Measurements from ENCODE around the gene LAG3. TPM values are rescaled to one million over a fixed set of nuclear protein-coding genes. Genes with fewer than 3 reads are reported as not detected.
A peak's percentile ranks its signal among the peaks of the same experiment; 100 is the strongest.

The LAG3 gene
- polyA plus RNA-seq, 2 donors = 0.88 to 1.1 TPM

DNA sequence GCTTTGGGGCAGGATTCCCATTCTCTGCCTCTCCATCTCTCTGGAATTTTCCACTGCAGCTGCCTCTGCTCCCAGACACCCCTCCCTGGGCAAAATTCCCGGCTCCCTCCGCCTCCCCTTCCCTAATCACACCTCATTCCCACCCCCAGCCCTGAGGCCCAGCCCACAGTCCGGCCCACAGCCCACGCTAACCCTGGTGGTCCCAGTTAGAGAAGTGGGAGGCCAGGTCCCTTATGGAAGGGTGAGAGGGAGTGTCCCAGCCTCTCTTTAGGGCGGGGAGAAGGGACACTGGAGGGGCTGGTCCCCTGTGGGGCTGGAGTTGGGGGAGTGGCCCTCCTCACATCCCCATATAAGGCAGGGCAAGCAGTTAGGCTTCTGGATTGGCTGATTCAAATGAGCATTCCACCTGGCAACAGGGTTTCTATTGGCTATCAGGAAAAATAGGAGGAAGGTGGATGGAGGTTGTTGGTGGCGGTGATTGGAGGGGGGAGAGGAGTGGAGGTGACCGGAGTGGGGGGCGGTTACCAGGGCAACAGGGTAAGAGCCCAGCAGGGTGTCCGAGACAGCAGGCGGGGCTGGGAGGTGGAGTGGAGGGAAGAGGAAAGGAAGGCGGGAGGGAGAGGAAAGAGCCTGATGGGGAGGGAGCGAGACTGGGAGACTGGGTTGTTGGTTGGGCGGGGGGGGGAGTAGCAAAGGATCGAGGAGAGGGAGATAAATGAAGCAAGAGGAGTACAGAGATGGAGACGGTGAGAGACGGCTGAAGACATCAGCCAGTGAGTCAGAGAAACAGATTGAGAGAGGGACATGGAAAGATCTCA lies 8.1 kb upstream of the LAG3 start:
- Histone ChIP-seq H3K4me3 (ENCODE audit: low read depth in 1 of 2, low read length in 2 of 2) (peak overlapping the region in 1 of 2 donors; percentile 21), H3K27me3 (ENCODE audit: control insufficient read depth in 1 of 2, insufficient read depth in 2 of 2, low read length in 2 of 2) (no peaks in the 10 kb centered on the region), H3K36me3 (ENCODE audit: control insufficient read depth in 2 of 2, insufficient read depth in 2 of 2, low read length in 1 of 2) (no peaks in the 10 kb centered on the region), H3K27ac (ENCODE audit: low read depth in 2 of 2, low read length in 1 of 2) (peak overlapping the region; percentile 91 to 96), H3K9me3 (ENCODE audit: control insufficient read depth in 2 of 2, insufficient read depth in 1 of 2, low read depth in 1 of 2, low read length in 1 of 2) (no peaks in the 10 kb centered on the region), H3K4me1 (ENCODE audit: control insufficient read depth in 2 of 2, insufficient read depth in 2 of 2, low read length in 1 of 2) (peaks cover 2 to 20% of the 10 kb centered on the region in 2 donors)
- 5% methylated on average over 16 of the region's 16 CpGs for WGBS, 2 donors

DNA sequence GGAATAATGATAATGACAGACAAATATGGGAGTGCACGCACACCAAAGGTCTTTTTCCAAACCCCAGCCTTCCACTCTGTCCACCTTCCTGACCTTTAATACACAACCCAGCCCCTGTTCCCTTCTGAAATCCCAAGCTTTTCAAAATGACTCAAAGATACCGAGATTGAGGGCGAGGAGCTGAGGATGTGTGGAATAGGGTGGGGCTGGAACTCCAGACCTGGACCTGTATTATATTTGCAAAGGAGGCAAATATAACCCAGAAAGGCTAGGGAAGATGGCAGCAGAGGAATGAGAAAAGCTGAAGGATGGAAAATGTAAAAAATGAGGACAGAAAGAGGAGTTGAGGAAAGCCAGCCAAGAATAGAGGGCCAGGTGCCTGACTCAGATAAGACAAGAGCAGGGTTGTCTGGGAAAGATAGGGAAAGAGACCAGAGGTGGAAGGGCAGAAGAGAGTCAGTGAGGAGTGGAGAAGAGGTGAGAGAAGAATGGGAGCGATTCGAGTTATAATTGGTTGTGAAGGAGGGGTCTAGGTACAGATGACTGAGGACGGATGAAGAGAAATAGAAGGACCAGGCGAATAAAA lies 7.2 kb upstream of the LAG3 start:
- Histone ChIP-seq H3K9me3 (ENCODE audit: control insufficient read depth in 2 of 2, insufficient read depth in 1 of 2, low read depth in 1 of 2, low read length in 1 of 2) (no peaks in the 10 kb centered on the region), H3K4me3 (ENCODE audit: low read depth in 1 of 2, low read length in 2 of 2) (peak overlapping the region; percentile 62 to 88), H3K27me3 (ENCODE audit: control insufficient read depth in 1 of 2, insufficient read depth in 2 of 2, low read length in 2 of 2) (no peaks in the 10 kb centered on the region), H3K4me1 (ENCODE audit: control insufficient read depth in 2 of 2, insufficient read depth in 2 of 2, low read length in 1 of 2) (peaks cover 2 to 20% of the 10 kb centered on the region in 2 donors), H3K36me3 (ENCODE audit: control insufficient read depth in 2 of 2, insufficient read depth in 2 of 2, low read length in 1 of 2) (peaks cover 0 to 2% of the 10 kb centered on the region in 2 donors), H3K27ac (ENCODE audit: low read depth in 2 of 2, low read length in 1 of 2) (peak overlapping the region; percentile 92 to 96)
- 25 to 32% methylated on average over 7 of the region's 7 CpGs for WGBS, 2 donors

DNA sequence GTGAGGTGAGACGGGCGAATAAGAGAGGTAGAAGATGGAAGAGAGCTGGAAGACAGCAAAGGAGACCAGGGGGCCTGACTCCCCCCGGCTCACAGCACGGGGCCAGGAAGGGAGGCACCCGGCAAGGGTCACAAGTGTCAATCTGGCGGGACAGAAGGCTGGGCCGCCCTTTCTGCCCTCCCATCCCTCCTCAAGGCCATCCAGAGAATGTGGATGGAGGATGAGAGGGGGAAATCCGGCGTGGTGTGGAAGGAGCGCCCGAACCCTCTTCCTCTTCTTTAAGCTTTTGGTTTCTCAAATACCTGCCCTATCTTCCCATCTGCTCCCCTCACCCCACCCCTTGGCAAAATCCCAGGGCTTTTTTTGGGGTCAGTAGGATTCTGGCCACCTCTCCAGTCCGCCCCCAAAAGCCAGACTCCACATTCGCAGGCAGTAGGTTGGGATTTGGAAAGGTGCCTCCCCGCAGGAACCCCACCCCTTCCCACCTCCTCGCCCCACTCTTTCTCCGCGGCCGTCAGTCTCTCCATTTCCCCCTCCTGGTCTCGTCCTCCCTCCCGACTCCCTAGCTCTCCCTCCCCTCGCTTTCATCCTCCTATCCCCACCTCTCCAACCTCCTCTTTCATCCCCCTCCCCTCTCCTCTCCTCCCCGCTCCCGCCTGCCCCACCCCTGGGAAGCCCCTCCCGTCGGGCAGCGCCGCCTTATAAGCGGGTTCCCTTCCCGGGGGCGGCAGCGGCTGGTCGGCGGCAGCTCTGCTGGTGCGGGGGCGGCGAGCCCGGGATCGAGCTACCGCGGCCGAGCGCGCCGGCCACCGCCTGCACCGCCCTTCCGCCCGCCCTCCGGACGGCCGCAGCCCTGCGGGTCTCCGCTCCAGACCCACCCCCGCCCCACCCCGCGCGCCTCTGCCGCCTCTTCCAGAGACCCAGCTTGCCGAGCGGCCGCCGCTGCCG lies 6.4 kb upstream of the LAG3 start, which contains the start of gene PTMS:
Gene PTMS (plus strand): TSS at position 730 of the 948 bp plus-strand sequence. CDS start 343 bp downstream, outside the sequence.
- peaks cover 2 to 20% of the 10 kb centered on the region in 2 donors for H3K4me1 ChIP-seq (ENCODE audit: control insufficient read depth in 2 of 2, insufficient read depth in 2 of 2, low read length in 1 of 2)
- H3K4me3 ChIP-seq (ENCODE audit: low read depth in 1 of 2, low read length in 2 of 2) = peak within 1 kb of the TSS; percentile 62 to 88
- 3% methylated on average over 38 to 63 of the region's 63 CpGs for WGBS, 2 donors

DNA sequence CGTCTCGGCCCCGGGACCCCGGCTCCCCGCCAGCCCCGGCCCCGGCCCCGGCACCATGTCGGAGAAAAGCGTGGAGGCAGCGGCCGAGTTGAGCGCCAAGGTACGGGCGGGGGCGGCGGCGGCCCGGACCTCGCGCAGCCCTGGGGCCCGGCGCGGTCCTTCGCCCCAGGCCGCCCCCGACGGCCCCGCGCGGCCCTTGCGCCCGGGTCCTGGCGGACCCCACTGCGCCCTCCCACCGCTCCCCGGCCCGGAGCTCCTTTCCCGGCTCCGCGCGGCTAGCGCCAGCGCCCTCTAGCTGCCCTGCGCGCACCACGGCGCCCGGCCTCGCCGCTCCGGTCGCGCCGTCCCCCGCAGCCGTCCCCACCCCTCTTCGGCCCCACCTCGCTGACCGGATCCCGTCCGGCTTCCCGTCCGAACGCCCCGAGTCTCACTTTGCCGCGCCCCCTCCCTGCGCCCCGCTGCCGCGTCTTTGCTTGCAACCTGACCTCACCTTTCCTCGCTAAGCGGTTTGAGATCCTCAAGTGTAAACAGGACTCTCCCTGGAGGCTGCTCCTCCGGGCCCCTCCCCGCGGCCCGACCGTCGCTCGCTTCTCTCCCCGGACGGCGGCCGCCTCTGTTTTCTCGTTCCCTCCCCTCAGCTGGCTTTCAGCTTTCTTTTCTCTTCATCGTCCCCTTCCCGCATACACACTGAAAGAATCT lies 5.5 kb upstream of the LAG3 start:
- no peaks in the 10 kb centered on the region for H3K9me3 ChIP-seq (ENCODE audit: control insufficient read depth in 2 of 2, insufficient read depth in 1 of 2, low read depth in 1 of 2, low read length in 1 of 2)
- peaks cover 2 to 21% of the 10 kb centered on the region in 2 donors for H3K4me1 ChIP-seq (ENCODE audit: control insufficient read depth in 2 of 2, insufficient read depth in 2 of 2, low read length in 1 of 2)
- peak overlapping the region; percentile 92 to 96 for H3K27ac ChIP-seq (ENCODE audit: low read depth in 2 of 2, low read length in 1 of 2)
- peak overlapping the region; percentile 62 to 88 for H3K4me3 ChIP-seq (ENCODE audit: low read depth in 1 of 2, low read length in 2 of 2)
- peaks cover 0 to 12% of the 10 kb centered on the region in 2 donors for H3K36me3 ChIP-seq (ENCODE audit: control insufficient read depth in 2 of 2, insufficient read depth in 2 of 2, low read length in 1 of 2)
- 1% methylated on average over 49 to 88 of the region's 88 CpGs for WGBS, 2 donors
- no peaks in the 10 kb centered on the region for H3K27me3 ChIP-seq (ENCODE audit: control insufficient read depth in 1 of 2, insufficient read depth in 2 of 2, low read length in 2 of 2)

More for the DNA sequence above, 6.4 kb upstream of the LAG3 start, which contains the start of gene PTMS:
- Histone ChIP-seq H3K36me3 (ENCODE audit: control insufficient read depth in 2 of 2, insufficient read depth in 2 of 2, low read length in 1 of 2) (peaks cover 0 to 7% of the 10 kb centered on the region in 2 donors), H3K9me3 (ENCODE audit: control insufficient read depth in 2 of 2, insufficient read depth in 1 of 2, low read depth in 1 of 2, low read length in 1 of 2) (no peaks in the 10 kb centered on the region), H3K27me3 (ENCODE audit: control insufficient read depth in 1 of 2, insufficient read depth in 2 of 2, low read length in 2 of 2) (no peaks in the 10 kb centered on the region), H3K27ac (ENCODE audit: low read depth in 2 of 2, low read length in 1 of 2) (peak within 1 kb of the TSS; percentile 92 to 96)

DNA sequence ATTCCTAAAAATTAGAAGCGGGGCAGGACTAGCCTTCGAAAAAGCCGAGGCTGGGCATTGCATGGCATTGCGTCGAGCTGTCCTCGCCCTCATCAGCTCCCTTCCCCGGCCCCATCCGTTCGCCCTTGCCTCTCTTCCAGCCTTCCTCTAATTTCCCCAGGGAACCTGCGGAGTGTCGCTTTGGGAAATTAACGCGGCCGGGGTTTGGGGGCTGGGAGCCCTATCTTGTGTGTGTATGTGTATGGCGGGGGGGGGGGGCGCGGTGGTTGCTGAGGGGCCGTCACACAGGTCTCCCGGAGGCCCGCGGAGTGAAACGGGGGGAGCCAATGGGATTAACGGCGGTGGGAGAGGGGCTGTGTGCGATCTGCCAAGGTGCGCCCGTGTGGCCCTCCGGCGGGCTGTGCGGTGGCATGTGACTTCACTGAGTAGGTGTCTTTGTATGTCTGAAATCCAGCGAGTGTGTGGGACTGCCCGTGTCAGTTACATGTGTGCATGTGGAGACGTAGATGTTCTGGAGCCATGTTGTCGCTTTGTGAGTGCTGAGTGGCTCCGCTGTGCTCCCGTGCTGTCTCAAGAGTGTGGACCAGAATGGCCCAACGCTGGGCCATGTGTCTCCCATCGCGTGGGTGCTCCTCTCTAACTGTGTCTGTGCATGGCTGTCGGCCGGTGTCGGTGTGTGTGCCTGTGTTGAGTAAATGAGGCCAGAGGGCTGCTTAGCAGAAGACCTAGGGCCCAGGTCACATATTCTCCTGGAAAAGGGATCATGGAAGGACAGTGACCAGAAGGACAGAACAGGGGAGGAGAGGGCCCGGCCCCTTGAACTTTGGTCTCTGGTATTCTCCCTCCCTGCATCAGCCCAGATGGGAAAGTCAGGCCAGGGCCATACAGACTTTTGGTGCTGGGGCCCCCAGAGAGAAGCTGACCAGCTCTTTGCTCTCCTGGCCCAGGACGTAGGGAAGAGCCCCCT lies 4.7 kb upstream of the LAG3 start:
- Histone ChIP-seq H3K36me3 (ENCODE audit: control insufficient read depth in 2 of 2, insufficient read depth in 2 of 2, low read length in 1 of 2) (peaks cover 0 to 12% of the 10 kb centered on the region in 2 donors), H3K4me3 (ENCODE audit: low read depth in 1 of 2, low read length in 2 of 2) (peak overlapping the region; percentile 62 to 88), H3K4me1 (ENCODE audit: control insufficient read depth in 2 of 2, insufficient read depth in 2 of 2, low read length in 1 of 2) (peaks cover 2 to 21% of the 10 kb centered on the region in 2 donors), H3K27ac (ENCODE audit: low read depth in 2 of 2, low read length in 1 of 2) (peak overlapping the region; percentile 92 to 96), H3K27me3 (ENCODE audit: control insufficient read depth in 1 of 2, insufficient read depth in 2 of 2, low read length in 2 of 2) (no peaks in the 10 kb centered on the region), H3K9me3 (ENCODE audit: control insufficient read depth in 2 of 2, insufficient read depth in 1 of 2, low read depth in 1 of 2, low read length in 1 of 2) (no peaks in the 10 kb centered on the region)
- WGBS, 2 donors = 8 to 13% methylated on average over 42 to 44 of the region's 44 CpGs

DNA sequence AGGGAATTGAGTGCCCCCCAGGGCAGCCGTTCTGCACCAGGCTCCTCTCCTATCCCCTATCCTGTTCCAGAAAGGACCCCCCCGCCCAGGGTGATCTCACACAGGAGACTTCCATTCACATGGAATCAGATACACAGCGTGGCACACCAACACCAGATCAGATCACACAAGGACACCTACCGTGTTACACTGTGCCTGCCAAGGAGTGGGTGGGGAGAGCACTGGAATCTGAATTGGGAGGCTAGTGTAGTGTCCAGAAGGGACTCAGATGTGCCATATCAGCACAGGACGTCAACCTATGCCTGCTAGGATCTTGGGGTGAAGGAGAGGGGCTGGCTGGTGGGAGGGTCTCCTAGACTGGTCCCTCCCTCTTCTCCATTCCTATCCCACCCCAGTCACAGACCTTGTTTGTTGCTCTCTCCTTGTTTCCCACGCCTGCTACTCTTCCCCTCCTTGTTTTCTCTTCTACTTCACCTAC lies 3.8 kb upstream of the LAG3 start:
- Histone ChIP-seq H3K36me3 (ENCODE audit: control insufficient read depth in 2 of 2, insufficient read depth in 2 of 2, low read length in 1 of 2) (peaks cover 0 to 12% of the 10 kb centered on the region in 2 donors), H3K9me3 (ENCODE audit: control insufficient read depth in 2 of 2, insufficient read depth in 1 of 2, low read depth in 1 of 2, low read length in 1 of 2) (no peaks in the 10 kb centered on the region), H3K27ac (ENCODE audit: low read depth in 2 of 2, low read length in 1 of 2) (peak overlapping the region in 1 of 2 donors; percentile 92), H3K4me3 (ENCODE audit: low read depth in 1 of 2, low read length in 2 of 2) (peak overlapping the region in 1 of 2 donors; percentile 88), H3K27me3 (ENCODE audit: control insufficient read depth in 1 of 2, insufficient read depth in 2 of 2, low read length in 2 of 2) (no peaks in the 10 kb centered on the region), H3K4me1 (ENCODE audit: control insufficient read depth in 2 of 2, insufficient read depth in 2 of 2, low read length in 1 of 2) (peaks cover 2 to 21% of the 10 kb centered on the region in 2 donors)
- 27 to 39% methylated on average over 6 of the region's 6 CpGs for WGBS, 2 donors

DNA sequence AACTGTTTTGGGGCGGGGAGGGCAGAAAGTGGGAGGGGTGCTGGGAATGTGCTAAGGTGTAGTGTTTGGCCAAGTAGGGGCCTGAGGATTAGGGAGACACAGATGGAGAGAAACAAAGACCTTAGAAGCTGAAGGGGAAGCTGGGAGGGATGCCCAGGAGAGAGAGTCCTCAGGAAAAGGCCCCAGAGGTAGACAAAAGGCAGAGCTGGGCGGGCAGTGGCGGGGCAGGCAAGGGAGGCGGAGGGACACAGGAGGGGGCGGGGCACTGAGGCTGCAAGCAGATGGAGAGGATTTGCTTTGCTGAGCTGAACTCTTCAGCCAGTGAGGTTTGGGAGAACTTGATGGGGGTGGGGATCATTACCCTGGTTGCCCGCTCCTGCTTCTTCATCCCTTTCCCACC lies 3.3 kb upstream of the LAG3 start:
- H3K36me3 ChIP-seq (ENCODE audit: control insufficient read depth in 2 of 2, insufficient read depth in 2 of 2, low read length in 1 of 2) = peaks cover 0 to 12% of the 10 kb centered on the region in 2 donors
- peak overlapping the region in 1 of 2 donors; percentile 88 for H3K4me3 ChIP-seq (ENCODE audit: low read depth in 1 of 2, low read length in 2 of 2)
- H3K9me3 ChIP-seq (ENCODE audit: control insufficient read depth in 2 of 2, insufficient read depth in 1 of 2, low read depth in 1 of 2, low read length in 1 of 2) = no peaks in the 10 kb centered on the region
- H3K27ac ChIP-seq (ENCODE audit: low read depth in 2 of 2, low read length in 1 of 2) = no peak overlapping the region
- H3K4me1 ChIP-seq (ENCODE audit: control insufficient read depth in 2 of 2, insufficient read depth in 2 of 2, low read length in 1 of 2) = peaks cover 2 to 21% of the 10 kb centered on the region in 2 donors
- no peaks in the 10 kb centered on the region for H3K27me3 ChIP-seq (ENCODE audit: control insufficient read depth in 1 of 2, insufficient read depth in 2 of 2, low read length in 2 of 2)
- 39 to 42% methylated on average over 6 of the region's 6 CpGs for WGBS, 2 donors

DNA sequence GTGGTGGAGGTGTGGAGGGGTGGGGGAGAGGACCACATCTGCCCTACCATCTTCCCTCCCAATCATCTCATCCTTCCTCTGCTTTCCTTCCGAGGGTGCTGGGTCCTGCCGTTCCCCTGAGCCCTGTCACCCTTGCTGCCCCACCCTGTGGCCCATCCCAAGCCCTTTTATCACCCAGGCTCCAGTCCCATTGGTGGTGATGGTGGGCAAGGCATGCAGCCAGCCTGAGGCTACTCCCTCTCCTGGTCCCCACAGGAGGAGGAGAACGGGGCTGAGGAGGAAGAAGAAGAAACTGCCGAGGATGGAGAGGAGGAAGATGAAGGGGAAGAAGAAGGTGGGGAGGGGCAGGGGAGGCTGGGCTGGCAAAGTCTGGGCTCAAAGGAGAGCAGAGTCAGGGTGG lies 2.7 kb upstream of the LAG3 start:
- peaks cover 2 to 20% of the 10 kb centered on the region in 2 donors for H3K4me1 ChIP-seq (ENCODE audit: control insufficient read depth in 2 of 2, insufficient read depth in 2 of 2, low read length in 1 of 2)
- WGBS, 2 donors = 41 to 61% methylated on average over 4 of the region's 4 CpGs
- no peak overlapping the region for H3K27ac ChIP-seq (ENCODE audit: low read depth in 2 of 2, low read length in 1 of 2)
- H3K36me3 ChIP-seq (ENCODE audit: control insufficient read depth in 2 of 2, insufficient read depth in 2 of 2, low read length in 1 of 2) = peaks cover 0 to 12% of the 10 kb centered on the region in 2 donors
- H3K9me3 ChIP-seq (ENCODE audit: control insufficient read depth in 2 of 2, insufficient read depth in 1 of 2, low read depth in 1 of 2, low read length in 1 of 2) = no peaks in the 10 kb centered on the region
- no peak overlapping the region for H3K4me3 ChIP-seq (ENCODE audit: low read depth in 1 of 2, low read length in 2 of 2)
- no peaks in the 10 kb centered on the region for H3K27me3 ChIP-seq (ENCODE audit: control insufficient read depth in 1 of 2, insufficient read depth in 2 of 2, low read length in 2 of 2)
